Peyer's patch (tissue), 4 donors: ENCODE measurements around the gene RTN4RL1. TPM values are rescaled to one million over a fixed set of nuclear protein-coding genes. Genes with fewer than 3 reads are reported as not detected.

ENCODE experiments used
- DNase-seq, 3 donors: peaks; one replicate each; pipeline ENCODE4 v3.0.0-alpha.2; 2017 to 2019
- H3K27ac ChIP-seq, 4 donors: fragments of 200-600 bp; sonication (generic); one replicate each; pipeline ENCODE4 v1.5.1; 2016 to 2019
- H3K27me3 ChIP-seq, 2 donors: fragments of 200-600 bp; sonication (generic); one replicate each; pipeline ENCODE4 v1.5.1; 2019
- H3K36me3 ChIP-seq, 3 donors: fragments of 200-600 bp; sonication (generic); one replicate each; pipeline ENCODE4 v1.5.1; 2016 to 2019
- H3K4me1 ChIP-seq, 4 donors: fragments of 200-600 bp; sonication (generic); one replicate each; pipeline ENCODE4 v1.5.1; 2016 to 2019
- H3K4me3 ChIP-seq, 4 donors: fragments of 200-600 bp; sonication (generic); 1 replicate in 3 of 4; 2 replicates in 1 of 4; pipeline ENCODE4 v1.5.1; 2016 to 2019; ENCODE audit warnings: mild to moderate bottlenecking in 1 of 4
- H3K9me3 ChIP-seq, 4 donors: fragments of 200-600 bp; sonication (generic); one replicate each; pipeline ENCODE4 v1.5.1; 2016 to 2019; ENCODE audit warnings: mild to moderate bottlenecking in 1 of 4
- POLR2A ChIP-seq, 2 donors: fragments of 450-650 bp; IDR thresholded peaks; one replicate each; pipeline ENCODE4 v1.5.1; 2017; ENCODE audit warnings: antibody characterized with exemption in 2 of 2, mild to moderate bottlenecking in 2 of 2, moderate library complexity in 2 of 2
- total RNA-seq, 4 donors: library from RNA; depleted of rRNA; stranded (reverse); fragments of >200 nt; gene quantifications; one replicate each; pipeline ENCODE4 v1.1.0, GENCODE V29; 2016
- TF ChIP-seq, protein P1 (sequence below), 6 experiments: fragments of 450-650 bp in 4 of 6; fragments of 200-600 bp in 2 of 6; sonication (generic) in 1 of 6; IDR thresholded peaks; one replicate each; pipeline ENCODE4 v1.5.1; 2017 to 2019; ENCODE audit warnings: antibody characterized with exemption in 6 of 6, mild to moderate bottlenecking in 3 of 6, moderate library complexity in 1 of 6

RTN4RL1 gene
- total RNA-seq, 4 donors from 2014 or later: not detected

DNA sequence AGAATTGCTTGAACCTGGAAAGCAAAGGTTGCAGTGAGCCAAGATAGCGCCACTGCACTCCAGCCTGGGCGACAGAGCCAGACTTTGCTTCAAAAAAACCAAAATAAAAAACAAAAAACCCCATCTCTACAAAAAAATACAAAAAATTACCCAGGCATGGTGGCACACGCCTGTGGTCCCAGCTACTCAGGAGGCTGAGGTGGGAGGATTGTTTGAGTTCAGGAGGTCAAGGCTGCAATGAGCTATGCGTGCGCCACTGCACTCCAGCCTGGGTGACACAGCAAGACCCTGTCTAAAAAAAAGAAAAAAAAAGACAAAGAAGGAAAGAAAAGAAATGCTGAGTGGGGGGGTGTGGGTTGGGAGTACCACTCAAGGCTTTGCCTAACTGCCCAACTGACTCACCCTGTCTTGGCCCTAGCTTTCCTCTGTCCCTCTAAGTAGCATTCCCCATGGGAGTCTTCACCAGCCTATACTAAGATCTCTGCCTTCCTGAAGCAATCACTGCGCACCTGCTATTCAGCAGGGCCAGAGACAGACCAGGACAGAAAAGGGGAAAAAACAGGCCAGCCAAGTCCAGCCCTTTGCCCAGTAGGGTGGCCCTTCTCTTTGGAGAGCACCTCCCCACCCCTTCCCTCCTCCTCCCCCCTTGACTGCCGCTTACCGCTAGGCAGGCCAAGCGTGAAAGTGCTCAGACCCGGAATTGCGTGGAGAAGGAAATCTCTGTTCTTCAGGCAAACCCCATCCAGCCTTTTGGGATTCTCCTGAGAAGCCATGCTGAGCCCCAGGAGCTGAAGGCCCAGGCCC lies 45.8 kb downstream of the RTN4RL1 start:
- Histone ChIP-seq H3K36me3 (no peaks in the 10 kb centered on the region), H3K9me3 (no peaks in the 10 kb centered on the region), H3K27me3 (peaks cover 0 to 4% of the 10 kb centered on the region in 2 donors), H3K4me1 (no peaks in the 10 kb centered on the region), H3K27ac (no peak overlapping the region), H3K4me3 (no peak overlapping the region)
- TF ChIP-seq, protein P1, sequence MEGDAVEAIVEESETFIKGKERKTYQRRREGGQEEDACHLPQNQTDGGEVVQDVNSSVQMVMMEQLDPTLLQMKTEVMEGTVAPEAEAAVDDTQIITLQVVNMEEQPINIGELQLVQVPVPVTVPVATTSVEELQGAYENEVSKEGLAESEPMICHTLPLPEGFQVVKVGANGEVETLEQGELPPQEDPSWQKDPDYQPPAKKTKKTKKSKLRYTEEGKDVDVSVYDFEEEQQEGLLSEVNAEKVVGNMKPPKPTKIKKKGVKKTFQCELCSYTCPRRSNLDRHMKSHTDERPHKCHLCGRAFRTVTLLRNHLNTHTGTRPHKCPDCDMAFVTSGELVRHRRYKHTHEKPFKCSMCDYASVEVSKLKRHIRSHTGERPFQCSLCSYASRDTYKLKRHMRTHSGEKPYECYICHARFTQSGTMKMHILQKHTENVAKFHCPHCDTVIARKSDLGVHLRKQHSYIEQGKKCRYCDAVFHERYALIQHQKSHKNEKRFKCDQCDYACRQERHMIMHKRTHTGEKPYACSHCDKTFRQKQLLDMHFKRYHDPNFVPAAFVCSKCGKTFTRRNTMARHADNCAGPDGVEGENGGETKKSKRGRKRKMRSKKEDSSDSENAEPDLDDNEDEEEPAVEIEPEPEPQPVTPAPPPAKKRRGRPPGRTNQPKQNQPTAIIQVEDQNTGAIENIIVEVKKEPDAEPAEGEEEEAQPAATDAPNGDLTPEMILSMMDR (IDR thresholded peaks at IDR 0.05): no peak
- TF ChIP-seq POLR2A (IDR thresholded peaks at IDR 0.05): no peak
- no peak for DNase-seq

DNA sequence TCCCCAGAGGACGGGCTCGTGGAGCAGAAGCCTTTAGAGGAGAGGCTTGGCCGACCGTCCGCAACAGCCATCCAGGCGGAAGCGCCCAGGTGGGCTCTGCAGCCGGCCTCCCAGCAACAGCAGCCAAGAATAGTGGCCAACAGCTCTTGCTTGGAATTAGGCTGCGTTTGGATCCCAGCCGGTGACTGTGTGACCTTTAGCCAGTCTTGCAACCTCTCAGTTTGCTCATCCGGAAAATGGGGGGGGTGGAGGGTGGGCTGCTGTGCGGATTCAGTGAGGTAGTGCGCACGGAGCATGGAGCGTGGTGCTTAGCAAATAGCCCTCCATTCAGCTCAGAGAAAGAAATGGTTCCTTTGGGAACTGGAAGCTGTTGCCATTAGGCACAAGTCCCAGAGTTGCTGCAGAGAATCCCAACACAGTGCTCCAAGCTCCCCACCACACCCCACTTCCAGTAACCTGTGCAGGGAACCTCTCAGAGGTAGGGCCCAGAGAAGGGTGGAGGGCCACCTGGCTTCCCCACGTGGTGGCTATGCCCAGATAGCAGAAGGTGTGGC lies 46.7 kb downstream of the RTN4RL1 start:
- no peaks in the 10 kb centered on the region for H3K4me1 ChIP-seq
- H3K36me3 ChIP-seq: no peaks in the 10 kb centered on the region
- TF ChIP-seq POLR2A (IDR thresholded peaks at IDR 0.05): no peak
- TF ChIP-seq, protein P1 (IDR thresholded peaks at IDR 0.05): no peak
- H3K27ac ChIP-seq: no peak overlapping the region
- no peak overlapping the region for H3K4me3 ChIP-seq
- no peaks in the 10 kb centered on the region for H3K9me3 ChIP-seq
- H3K27me3 ChIP-seq: peaks cover 0 to 4% of the 10 kb centered on the region in 2 donors
- no peak for DNase-seq

DNA sequence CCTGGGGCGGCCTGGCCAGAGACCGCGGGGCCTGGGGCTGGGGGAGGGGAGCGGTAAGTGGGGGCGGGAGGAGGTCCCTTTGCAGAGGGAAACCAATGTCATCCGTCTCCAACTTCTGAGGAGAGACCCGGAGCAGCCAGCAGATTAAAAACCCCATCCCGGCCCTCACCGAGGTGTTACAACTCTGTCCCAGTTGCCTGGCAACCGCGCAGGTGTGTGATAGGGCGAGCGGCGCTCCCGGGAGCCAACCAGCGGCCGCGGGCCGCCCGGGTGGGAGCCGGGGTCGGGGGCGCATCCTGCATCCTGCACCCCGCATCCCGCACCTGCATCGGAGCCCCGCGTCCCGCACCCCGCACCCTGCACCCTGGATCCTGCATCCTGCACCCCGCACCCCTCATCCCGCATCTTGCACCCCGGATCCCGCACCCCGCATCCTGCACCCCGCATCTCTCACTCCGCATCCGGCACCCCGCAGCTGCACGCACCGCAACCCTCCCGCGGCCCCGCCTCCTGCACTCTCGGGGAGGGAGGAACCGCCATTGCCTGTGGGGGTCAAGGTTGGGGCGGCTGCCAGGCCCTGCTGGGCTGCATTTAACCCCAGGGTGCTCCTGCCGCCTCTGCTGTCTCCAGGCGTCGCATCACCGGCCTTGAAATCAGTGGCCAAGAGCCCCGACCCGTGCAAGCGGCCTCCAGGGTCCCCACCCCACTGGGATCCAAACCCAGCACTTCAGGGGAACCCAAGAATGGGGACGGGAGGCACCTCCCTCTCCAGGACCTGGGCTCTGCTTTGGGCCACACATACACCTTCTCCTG lies 47.3 kb downstream of the RTN4RL1 start:
- Histone ChIP-seq H3K27ac (no peak overlapping the region), H3K4me3 (no peak overlapping the region), H3K36me3 (no peaks in the 10 kb centered on the region), H3K27me3 (peaks cover 0 to 4% of the 10 kb centered on the region in 2 donors), H3K4me1 (no peaks in the 10 kb centered on the region), H3K9me3 (no peaks in the 10 kb centered on the region)
- no peak for DNase-seq
- no peak for TF ChIP-seq POLR2A (IDR thresholded peaks at IDR 0.05)
- TF ChIP-seq, protein P1 (IDR thresholded peaks at IDR 0.05): no peak

DNA sequence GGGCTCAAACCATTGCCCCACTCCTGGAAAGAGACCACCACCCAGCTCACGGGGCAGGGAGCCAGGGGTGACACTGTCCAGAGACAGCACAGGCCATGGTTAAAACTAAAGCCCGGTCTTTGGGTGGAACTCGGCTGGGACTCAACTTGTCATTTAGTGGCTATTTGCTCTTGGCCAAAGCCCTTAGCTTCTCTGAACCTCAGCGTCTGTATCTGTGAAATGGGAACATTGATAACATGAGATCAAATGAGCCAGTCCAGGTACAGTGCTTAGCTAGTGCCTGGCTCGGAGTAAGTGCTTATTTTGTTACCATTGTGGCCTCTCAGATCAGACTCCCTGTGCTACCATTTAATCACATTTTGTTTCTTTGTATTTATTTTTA lies 48.5 kb downstream of the RTN4RL1 start:
- Histone ChIP-seq H3K4me1 (no peaks in the 10 kb centered on the region), H3K9me3 (no peaks in the 10 kb centered on the region), H3K4me3 (no peak overlapping the region), H3K27me3 (peaks cover 0 to 4% of the 10 kb centered on the region in 2 donors), H3K36me3 (no peaks in the 10 kb centered on the region), H3K27ac (no peak overlapping the region)
- TF ChIP-seq, protein P1 (IDR thresholded peaks at IDR 0.05): no peak
- no peak for TF ChIP-seq POLR2A (IDR thresholded peaks at IDR 0.05)
- no peak for DNase-seq

DNA sequence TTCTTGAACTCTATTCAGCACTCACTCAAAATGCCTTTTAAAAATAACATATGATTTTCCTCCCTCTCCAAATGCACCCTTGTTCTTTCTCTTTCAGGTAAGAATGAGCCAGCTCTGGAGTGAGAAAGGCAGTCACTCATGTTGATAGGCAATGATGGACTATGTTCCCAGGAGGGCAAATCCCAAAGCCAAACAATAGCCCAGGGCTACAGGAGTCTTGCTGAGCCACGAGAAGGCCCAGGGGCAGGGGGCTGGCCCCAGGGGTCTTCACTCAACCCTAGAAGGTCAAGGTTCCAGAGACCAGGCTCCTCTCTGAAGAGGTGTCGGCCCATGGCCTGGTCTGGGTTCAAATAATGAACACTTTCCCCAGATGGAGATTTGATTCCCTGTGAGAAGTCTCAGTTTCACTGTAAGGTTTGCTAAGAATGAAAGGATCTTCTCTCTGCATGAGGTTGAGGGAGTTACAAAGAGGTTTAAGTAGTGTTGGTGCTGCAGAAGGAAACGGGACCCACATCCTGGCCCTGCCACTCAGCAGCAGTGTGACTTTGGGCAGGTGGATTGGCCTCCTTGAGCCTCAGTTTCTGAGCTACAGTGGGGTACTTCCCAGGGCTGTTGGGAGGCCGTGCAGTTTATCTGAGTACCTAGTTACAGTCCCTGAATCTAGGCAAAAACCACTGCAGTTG lies 49.0 kb downstream of the RTN4RL1 start:
- peaks cover 0 to 4% of the 10 kb centered on the region in 2 donors for H3K27me3 ChIP-seq
- TF ChIP-seq POLR2A (IDR thresholded peaks at IDR 0.05): no peak
- TF ChIP-seq, protein P1 (IDR thresholded peaks at IDR 0.05): no peak
- H3K4me3 ChIP-seq: no peak overlapping the region
- H3K36me3 ChIP-seq: no peaks in the 10 kb centered on the region
- no peak overlapping the region for H3K27ac ChIP-seq
- no peaks in the 10 kb centered on the region for H3K4me1 ChIP-seq
- no peaks in the 10 kb centered on the region for H3K9me3 ChIP-seq
- no peak for DNase-seq
